ENCODE measurements around the gene RAB3C.

DNA sequence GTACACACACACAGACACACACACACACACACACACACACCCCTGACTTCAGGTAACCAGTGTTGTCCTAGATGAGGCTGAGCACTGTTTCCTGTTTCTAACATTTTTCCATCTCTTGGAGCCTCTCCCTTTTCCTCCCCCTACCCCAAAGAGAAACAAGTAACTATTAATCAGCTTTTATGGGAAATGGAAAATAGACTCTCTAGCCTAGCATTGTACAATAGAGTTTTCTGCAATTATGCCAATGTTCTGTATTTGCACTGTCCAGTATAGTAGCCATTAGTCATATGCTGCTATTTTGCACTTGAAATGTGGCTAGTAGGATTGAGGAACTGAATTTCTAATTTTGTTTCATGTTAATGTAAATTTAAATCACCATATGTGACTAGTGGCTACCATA is 33.1 kb downstream of the RAB3C start:
- TF ChIP-seq, protein P1, sequence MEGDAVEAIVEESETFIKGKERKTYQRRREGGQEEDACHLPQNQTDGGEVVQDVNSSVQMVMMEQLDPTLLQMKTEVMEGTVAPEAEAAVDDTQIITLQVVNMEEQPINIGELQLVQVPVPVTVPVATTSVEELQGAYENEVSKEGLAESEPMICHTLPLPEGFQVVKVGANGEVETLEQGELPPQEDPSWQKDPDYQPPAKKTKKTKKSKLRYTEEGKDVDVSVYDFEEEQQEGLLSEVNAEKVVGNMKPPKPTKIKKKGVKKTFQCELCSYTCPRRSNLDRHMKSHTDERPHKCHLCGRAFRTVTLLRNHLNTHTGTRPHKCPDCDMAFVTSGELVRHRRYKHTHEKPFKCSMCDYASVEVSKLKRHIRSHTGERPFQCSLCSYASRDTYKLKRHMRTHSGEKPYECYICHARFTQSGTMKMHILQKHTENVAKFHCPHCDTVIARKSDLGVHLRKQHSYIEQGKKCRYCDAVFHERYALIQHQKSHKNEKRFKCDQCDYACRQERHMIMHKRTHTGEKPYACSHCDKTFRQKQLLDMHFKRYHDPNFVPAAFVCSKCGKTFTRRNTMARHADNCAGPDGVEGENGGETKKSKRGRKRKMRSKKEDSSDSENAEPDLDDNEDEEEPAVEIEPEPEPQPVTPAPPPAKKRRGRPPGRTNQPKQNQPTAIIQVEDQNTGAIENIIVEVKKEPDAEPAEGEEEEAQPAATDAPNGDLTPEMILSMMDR (IDR thresholded peaks at IDR 0.05) = no peak
- TF ChIP-seq POLR2A (IDR thresholded peaks at IDR 0.05) = no peak
